ENCODE results near the gene RPL15.

The RPL15 gene

DNA sequence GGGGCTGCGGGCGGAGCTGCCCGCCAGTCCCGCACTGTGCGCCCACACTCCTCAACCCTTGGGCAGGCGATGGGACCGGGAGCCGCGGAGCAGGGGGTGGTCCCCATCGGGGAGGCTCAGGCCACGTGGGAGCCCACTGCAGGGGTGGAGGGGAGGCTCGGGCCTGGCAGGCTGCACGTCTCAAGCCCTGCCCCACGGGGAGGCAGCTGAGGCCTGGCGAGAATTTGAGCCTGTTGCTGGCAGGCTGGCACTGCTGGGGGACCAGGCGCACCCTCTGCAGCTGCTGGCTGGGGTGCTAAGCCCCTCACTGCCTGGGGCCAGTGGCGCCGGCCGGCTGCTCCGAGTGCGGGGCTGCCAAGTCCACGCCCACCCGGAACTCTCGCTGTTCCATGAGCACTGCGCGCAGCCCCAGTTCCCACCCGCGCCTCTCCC, 34.4 kb upstream of the RPL15 start:
- H3K4me3 ChIP-seq (ENCODE audit: low read depth, low read length) = no peak overlapping the region
- TF ChIP-seq, protein P1, sequence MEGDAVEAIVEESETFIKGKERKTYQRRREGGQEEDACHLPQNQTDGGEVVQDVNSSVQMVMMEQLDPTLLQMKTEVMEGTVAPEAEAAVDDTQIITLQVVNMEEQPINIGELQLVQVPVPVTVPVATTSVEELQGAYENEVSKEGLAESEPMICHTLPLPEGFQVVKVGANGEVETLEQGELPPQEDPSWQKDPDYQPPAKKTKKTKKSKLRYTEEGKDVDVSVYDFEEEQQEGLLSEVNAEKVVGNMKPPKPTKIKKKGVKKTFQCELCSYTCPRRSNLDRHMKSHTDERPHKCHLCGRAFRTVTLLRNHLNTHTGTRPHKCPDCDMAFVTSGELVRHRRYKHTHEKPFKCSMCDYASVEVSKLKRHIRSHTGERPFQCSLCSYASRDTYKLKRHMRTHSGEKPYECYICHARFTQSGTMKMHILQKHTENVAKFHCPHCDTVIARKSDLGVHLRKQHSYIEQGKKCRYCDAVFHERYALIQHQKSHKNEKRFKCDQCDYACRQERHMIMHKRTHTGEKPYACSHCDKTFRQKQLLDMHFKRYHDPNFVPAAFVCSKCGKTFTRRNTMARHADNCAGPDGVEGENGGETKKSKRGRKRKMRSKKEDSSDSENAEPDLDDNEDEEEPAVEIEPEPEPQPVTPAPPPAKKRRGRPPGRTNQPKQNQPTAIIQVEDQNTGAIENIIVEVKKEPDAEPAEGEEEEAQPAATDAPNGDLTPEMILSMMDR (IDR thresholded peaks at IDR 0.05; ENCODE audit: low read depth, low read length) = no peak

DNA sequence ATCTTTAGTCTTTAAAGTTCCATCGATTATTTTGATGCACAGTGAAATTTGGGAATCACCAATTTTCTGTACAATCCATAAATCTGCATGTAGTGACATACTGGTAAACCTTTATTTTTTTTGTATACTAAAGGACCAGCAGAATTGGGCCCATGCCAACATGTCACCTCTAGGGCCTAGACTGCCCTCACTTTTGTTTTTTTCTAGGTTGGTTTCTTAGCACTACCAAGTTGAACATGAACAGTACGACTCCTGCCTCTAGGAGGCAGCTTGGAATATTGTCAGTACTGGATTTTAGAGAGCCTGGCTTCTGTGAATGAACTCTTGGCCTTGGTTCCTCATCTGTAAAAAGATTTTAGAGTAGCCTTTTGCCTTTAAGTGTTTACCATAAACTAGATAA, 32.5 kb upstream of the RPL15 start:
- TF ChIP-seq, protein P1 (IDR thresholded peaks at IDR 0.05; ENCODE audit: low read depth, low read length) = no peak
- no peak overlapping the region for H3K4me3 ChIP-seq (ENCODE audit: low read depth, low read length)

DNA sequence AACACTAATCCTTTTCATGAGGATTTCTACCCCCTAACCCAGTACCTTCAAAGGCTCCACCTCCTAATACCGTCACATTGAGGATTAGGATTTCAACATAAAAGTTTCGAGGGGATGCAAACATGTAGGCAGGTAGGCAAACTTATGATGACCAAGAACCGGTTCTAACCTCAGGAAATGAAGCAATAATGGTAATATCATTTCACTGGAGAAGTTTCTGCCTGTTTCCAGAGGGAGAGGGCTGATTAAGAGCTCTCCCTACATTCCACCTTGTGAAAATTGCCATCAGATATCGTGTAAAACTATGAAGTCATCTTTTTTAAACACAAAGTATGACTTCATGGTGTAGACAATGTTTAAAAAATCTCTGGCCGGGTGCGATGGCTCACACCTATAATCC, 31.7 kb upstream of the RPL15 start:
- TF ChIP-seq, protein P1 (IDR thresholded peaks at IDR 0.05; ENCODE audit: low read depth, low read length) = no peak

DNA sequence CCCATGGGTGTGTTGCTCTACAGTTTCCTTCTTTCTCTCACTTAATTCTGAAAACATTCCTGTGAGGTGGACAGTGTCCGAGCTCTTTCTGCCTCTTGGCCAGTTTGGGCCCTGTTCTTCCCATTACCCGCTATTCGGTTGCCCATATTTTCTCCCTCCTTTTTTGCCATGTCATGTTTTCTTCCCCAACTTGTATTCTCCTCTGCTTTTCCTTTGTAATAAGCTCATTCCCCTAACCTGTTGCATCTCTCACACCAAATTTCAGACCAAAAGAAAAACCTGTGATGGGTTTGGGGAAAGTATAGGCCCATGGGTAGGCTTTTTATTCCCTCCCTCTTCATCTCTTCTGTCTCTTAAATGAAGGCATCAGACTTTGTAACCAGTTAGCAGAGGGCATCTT, 30.6 kb upstream of the RPL15 start:
- no peak overlapping the region for H3K4me3 ChIP-seq (ENCODE audit: low read depth, low read length)
- TF ChIP-seq, protein P1 (IDR thresholded peaks at IDR 0.05; ENCODE audit: low read depth, low read length) = no peak

More for the DNA sequence above, 31.7 kb upstream of the RPL15 start:
- H3K4me3 ChIP-seq (ENCODE audit: low read depth, low read length) = no peak overlapping the region

DNA sequence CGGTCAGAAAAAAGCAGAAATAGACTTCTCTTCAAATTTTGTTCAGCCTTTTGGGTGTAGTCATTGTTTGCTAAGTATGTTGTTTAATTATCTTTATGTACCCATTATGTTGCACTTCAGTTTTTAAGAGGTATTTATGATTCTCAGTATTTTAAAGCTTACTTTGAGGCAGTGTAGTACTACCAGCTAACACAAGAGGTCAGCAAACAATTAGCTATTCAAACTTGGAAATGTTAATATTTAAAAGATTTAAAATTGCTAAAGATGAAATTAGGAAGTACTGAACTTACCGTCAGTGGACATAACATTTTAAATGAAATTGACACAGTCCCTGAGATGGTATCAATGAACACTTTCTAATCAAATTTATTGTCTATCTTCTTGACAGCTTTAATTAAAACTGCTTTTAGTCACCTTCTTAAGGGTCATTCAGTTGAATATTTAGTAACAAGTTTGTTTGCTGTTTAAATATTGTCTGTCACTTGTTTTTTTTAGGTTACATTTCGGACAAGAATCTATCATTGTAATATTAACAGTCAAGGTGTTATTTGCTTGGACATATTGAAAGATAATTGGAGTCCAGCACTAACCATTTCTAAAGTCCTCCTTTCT, 28.2 kb upstream of the RPL15 start:
- no peak overlapping the region for H3K4me3 ChIP-seq (ENCODE audit: low read depth, low read length)
- TF ChIP-seq, protein P1 (IDR thresholded peaks at IDR 0.05; ENCODE audit: low read depth, low read length) = peak; percentile 61; the same call in 1 of the 2 replicates

DNA sequence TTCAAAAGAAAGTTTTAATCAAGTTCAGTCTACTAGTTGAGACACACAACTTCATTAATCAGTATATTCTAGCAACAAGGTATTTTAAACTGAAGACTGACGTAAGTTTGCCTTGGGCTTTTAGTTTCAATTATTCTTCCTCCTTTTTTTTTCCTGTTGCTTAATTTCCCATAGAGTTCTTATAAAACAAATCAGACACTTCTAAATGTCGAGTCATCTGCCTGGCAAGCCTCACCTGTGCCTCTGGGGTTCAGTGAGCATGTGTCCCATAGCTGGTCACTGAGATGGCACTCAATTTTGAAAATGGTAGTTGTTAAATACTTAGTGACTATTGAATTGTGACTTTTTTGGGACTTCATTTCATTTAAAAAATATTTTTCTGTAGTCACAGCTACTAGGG, 27.5 kb upstream of the RPL15 start:
- TF ChIP-seq, protein P1 (IDR thresholded peaks at IDR 0.05; ENCODE audit: low read depth, low read length) = no peak
- no peak overlapping the region for H3K4me3 ChIP-seq (ENCODE audit: low read depth, low read length)

DNA sequence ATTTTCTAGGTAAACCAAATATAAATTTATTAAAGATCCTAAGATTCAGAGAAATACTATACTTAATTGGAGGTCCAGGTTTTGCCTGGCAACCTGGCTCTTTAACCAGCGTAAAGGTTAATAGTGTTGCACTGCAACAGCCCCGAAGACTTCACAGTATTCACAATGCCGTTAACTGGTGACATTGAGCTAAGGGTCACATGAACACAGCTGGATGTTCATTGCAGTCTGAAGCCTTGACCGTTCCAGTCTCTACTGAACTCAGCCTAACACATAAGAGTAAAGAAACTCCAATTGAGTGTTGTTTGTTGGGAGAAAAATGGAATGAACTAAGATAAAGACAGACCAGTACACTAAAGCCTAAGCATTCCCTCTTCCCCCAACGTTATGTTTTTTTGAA, 27.0 kb upstream of the RPL15 start:
- H3K4me3 ChIP-seq (ENCODE audit: low read depth, low read length) = no peak overlapping the region
- TF ChIP-seq, protein P1 (IDR thresholded peaks at IDR 0.05; ENCODE audit: low read depth, low read length) = no peak
